Fibroblast of mammary gland (primary cell): ENCODE data around the gene ULBP3.

Experiments used
- DNase-seq: peaks from one replicate; pipeline ENCODE4 v3.0.0-alpha.2; 2010; ENCODE audit warnings: low read depth
- H3K4me3 ChIP-seq: 2 replicates; pipeline ENCODE4 v1.5.1; 2011; ENCODE audit warnings: low read depth, mild to moderate bottlenecking, low read length, moderate library complexity; ENCODE audit not compliant: control insufficient read depth
- TF ChIP-seq, protein P1 (sequence below): conservative IDR thresholded peaks from 2 replicates; pipeline ENCODE4 v1.5.1; 2011; ENCODE audit warnings: low read depth, low read length, inconsistent platforms; ENCODE audit not compliant: control insufficient read depth, insufficient read depth

The ULBP3 gene

DNA sequence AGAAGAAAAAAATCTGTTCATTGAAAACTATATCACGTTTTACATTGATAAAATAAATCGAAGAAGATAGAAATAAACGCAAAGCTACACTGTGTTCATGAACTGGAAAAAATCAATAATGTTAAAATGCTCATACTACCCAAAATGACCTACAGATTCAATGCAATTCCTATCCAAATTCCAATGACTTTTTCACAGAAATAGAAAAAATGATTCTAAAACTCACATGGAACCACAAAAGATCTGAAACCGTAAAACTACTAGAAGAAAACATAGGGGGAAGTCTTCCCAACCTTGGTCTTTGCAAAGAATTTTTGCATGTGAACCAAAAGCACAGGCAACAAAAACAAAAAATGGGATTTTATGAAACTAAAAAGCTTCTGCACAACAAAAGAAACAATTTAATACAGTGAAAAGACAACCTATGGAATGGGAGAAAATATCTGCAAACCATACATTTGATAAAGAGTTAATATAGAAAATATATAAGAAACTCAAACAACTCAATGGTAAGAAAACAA lies 33.9 kb upstream of the ULBP3 start:
- no peak for DNase-seq
- TF ChIP-seq, protein P1, sequence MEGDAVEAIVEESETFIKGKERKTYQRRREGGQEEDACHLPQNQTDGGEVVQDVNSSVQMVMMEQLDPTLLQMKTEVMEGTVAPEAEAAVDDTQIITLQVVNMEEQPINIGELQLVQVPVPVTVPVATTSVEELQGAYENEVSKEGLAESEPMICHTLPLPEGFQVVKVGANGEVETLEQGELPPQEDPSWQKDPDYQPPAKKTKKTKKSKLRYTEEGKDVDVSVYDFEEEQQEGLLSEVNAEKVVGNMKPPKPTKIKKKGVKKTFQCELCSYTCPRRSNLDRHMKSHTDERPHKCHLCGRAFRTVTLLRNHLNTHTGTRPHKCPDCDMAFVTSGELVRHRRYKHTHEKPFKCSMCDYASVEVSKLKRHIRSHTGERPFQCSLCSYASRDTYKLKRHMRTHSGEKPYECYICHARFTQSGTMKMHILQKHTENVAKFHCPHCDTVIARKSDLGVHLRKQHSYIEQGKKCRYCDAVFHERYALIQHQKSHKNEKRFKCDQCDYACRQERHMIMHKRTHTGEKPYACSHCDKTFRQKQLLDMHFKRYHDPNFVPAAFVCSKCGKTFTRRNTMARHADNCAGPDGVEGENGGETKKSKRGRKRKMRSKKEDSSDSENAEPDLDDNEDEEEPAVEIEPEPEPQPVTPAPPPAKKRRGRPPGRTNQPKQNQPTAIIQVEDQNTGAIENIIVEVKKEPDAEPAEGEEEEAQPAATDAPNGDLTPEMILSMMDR = no peak
- H3K4me3 ChIP-seq = no peak overlapping the region

DNA sequence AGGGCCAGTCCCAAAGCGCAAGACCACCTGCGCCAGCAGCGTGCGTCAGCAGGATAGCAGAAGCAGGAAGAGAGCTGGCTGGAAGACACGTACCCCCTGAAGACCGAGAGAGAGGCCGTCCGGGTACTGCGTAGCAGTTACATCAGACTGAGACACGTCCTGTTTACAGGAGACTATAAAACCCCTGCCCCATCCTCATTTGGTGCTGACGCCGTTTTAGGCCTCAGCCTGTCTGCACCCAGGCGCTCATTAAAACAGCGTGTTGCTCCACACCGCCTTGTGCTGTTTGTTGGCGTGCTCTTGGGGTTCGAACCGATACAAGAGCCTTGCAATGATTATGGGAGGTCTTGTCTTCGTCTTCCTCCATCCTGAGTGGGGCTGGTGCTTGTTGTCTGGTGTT lies 31.8 kb upstream of the ULBP3 start:
- no peak overlapping the region for H3K4me3 ChIP-seq
- TF ChIP-seq, protein P1 = no peak
- DNase-seq = no peak

DNA sequence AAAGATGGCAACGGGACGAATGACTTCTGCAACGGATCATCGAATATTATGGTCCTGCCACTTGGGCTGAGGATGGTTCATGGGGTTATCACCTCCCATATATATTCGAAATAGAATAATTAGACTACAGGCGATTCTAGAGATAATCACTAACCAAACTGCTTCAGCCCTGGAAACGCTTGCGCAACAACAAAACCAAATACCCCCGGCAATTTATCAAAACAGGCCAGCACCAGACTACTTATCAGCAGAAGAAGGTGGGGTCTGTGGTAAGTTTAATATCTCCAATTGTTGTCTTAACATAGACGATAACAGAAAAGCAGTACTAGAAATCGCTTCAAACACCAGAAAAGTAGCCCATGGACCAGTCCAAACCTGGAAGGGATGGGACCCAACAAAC lies 31.0 kb upstream of the ULBP3 start:
- no peak overlapping the region for H3K4me3 ChIP-seq
- no peak for DNase-seq
- TF ChIP-seq, protein P1 = no peak

DNA sequence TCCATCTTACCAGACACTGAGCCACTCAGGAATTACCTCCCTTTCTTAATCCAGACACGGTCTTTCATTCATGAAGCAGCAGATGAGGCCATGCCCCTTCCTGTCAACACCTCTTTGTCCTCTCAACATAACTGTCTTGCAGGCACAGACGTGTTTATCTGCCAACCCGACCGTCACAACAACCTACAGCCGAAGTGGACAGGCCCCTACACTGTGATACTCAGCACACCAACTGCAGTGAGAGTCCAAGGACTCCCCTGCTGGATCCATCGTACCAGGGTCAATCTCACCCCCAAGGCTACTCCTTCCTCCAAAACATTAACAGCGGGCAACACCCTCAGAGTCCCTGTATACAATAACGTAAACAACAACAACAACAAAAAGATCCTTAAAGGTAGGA lies 30.6 kb upstream of the ULBP3 start:
- H3K4me3 ChIP-seq = no peak overlapping the region
- TF ChIP-seq, protein P1 = no peak
- DNase-seq = no peak

DNA sequence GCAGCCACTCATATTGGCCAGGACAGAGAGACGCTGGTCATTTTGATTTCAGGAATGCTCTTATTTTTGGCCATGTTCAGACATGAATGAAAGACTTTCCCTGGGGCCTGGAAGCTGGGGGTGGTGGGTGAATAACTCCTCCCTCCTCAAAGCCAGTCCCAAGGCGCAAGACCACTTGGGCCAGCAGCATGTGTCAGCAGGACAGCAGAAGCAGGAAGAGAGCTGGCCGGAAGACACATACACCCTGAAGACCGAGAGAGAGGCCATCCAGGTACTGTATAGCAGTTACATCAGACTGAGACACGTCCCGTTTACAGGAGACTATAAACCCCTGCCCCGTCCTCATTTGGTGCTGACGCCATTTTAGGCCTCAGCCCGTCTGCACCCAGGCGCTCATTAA lies 29.2 kb upstream of the ULBP3 start:
- H3K4me3 ChIP-seq = no peak overlapping the region
- TF ChIP-seq, protein P1 = no peak
- DNase-seq = no peak

DNA sequence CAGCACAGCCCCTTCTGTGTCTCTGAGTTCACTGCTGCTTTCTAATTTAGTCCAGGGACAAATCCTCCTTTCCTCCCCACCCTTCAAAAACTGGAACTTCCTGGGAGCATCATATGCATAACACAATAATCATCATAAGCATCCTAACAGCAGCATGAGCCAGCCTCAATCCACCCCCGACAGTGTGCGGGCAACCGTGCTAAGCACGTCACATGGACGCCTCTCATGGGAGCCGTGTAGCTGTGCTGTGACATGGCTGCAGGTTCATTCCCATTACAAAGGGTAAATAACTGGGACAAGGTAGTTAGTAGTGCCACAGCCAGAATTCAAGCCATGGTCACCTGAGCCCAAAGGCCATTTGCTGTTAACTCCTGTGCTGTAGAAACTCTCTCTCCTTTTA lies 24.5 kb upstream of the ULBP3 start:
- TF ChIP-seq, protein P1 = no peak
- no peak overlapping the region for H3K4me3 ChIP-seq
- DNase-seq = no peak

DNA sequence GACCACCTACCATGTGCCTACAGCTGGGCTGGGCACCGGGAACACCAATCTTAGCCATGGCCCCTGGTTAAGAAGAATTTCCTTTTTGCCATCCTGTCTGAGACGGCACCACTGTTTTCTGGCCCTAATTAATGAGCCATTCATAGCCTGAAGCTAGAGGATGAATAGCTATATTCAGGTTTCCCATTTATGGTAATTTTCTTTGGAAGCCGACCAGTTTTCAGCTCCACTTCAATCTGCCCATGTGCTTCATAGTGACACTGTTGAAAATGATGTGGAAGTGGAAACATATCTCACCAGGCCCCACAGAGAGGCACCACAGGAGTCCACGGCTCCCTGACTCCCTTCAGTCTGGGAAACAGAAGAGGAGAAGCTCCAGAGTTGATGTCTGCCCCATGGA lies 22.6 kb upstream of the ULBP3 start:
- DNase-seq = no peak

More for the DNA sequence above, 22.6 kb upstream of the ULBP3 start:
- TF ChIP-seq, protein P1 = no peak
- H3K4me3 ChIP-seq = no peak overlapping the region
